ENCODE measurements around the gene PICK1. TPM values are rescaled to one million over a fixed set of nuclear protein-coding genes. Genes with fewer than 3 reads are reported as not detected.

PICK1 gene
- total and polyA plus RNA-seq, 2 donors (not counting 1 experiment from before 2014, with no cell fraction given): 7.8 to 11.1 TPM

DNA sequence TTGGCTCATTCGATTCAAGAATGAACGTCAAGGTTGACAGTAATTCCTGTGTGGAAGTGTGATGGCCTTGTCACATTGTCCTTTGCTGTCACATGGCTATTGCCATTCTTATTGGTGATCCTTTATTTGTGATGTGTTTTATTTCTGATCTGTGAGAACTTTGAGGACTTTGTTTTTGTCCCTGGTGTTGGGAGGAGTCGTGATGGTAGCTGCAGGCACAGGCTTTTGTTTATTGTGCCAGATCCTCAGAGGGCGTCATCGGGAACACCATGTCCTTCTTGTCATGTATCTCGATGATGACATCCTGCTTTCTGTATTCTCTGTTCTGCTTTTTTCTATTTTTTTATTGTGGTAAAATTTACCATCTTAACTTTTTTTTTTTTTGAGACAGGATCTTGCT, 5.6 kb downstream of the PICK1 start:
- H2AFZ ChIP-seq (ENCODE audit: low read length): no peak overlapping the region
- H4K20me1 ChIP-seq (ENCODE audit: control insufficient read depth, extremely low read depth, insufficient read depth, low read length): no peaks in the 10 kb centered on the region
- H3K4me1 ChIP-seq (ENCODE audit: control insufficient read depth, extremely low read depth, insufficient read depth, low read length): peaks cover 1% of the 10 kb centered on the region
- no peak for DNase-seq (ENCODE audit: low read depth in 2 of 2)
- no peak overlapping the region for H3K9ac ChIP-seq (ENCODE audit: insufficient read depth, low read length)
- H3K4me2 ChIP-seq (ENCODE audit: extremely low read depth, insufficient read depth, low read length): no peak overlapping the region
- peaks cover 1% of the 10 kb centered on the region for H3K36me3 ChIP-seq (ENCODE audit: control insufficient read depth, insufficient read depth, low read length)
- H3K4me3 ChIP-seq (replicated peaks in 1 of 4; ENCODE audit: control extremely low read depth in 1 of 4, insufficient read depth in 1 of 4, low read depth in 3 of 4, low read length in 4 of 4): no peak overlapping the region
- TF ChIP-seq EZH2 (IDR thresholded peaks at IDR 0.05; ENCODE audit: low read length, missing control alignments): no peak
- no peaks in the 10 kb centered on the region for H3K9me3 ChIP-seq (ENCODE audit: control insufficient read depth, insufficient read depth, low read depth, low read length)
- H3K27me3 ChIP-seq (ENCODE audit: control insufficient read depth, insufficient read depth, low read length): no peaks in the 10 kb centered on the region
- no peak overlapping the region for H3K27ac ChIP-seq (ENCODE audit: insufficient read depth, low read length)
- H3K79me2 ChIP-seq (ENCODE audit: control insufficient read depth, insufficient read depth, low read length): no peaks in the 10 kb centered on the region

DNA sequence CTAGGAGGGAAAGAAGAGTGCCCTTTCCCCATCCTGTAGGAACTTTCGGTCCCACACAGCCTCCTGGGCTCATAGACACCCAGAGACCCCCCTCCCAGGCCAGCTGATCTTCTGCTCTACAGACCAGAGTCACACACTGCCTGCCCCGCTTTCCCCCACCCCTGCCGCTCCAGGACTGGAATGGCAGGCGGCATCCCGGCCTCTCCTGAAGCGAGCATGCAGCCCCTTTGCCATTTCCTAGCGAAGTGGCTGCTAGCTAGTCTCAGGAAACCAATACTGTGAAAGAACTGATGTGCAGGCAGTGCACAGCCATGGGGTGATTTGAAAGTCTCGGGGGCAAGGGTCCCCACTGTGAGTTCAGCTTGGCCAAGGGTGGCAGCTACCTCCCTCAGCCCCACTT, 8.3 kb downstream of the PICK1 start:
- no peak for TF ChIP-seq EZH2 (IDR thresholded peaks at IDR 0.05; ENCODE audit: low read length, missing control alignments)
- TF ChIP-seq, protein P1, sequence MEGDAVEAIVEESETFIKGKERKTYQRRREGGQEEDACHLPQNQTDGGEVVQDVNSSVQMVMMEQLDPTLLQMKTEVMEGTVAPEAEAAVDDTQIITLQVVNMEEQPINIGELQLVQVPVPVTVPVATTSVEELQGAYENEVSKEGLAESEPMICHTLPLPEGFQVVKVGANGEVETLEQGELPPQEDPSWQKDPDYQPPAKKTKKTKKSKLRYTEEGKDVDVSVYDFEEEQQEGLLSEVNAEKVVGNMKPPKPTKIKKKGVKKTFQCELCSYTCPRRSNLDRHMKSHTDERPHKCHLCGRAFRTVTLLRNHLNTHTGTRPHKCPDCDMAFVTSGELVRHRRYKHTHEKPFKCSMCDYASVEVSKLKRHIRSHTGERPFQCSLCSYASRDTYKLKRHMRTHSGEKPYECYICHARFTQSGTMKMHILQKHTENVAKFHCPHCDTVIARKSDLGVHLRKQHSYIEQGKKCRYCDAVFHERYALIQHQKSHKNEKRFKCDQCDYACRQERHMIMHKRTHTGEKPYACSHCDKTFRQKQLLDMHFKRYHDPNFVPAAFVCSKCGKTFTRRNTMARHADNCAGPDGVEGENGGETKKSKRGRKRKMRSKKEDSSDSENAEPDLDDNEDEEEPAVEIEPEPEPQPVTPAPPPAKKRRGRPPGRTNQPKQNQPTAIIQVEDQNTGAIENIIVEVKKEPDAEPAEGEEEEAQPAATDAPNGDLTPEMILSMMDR (conservative IDR thresholded peaks at IDR 0.05 in 1 of 2, IDR thresholded peaks at IDR 0.05 in 1 of 2; ENCODE audit: low read depth in 1 of 2, low read length in 2 of 2): no peak
- Histone ChIP-seq H2AFZ (ENCODE audit: low read length) (no peak overlapping the region), H3K4me3 (replicated peaks in 1 of 4; ENCODE audit: control extremely low read depth in 1 of 4, insufficient read depth in 1 of 4, low read depth in 3 of 4, low read length in 4 of 4) (no peak overlapping the region), H3K4me1 (ENCODE audit: control insufficient read depth, extremely low read depth, insufficient read depth, low read length) (peaks cover 5% of the 10 kb centered on the region), H3K79me2 (ENCODE audit: control insufficient read depth, insufficient read depth, low read length) (no peaks in the 10 kb centered on the region), H3K27me3 (ENCODE audit: control insufficient read depth, insufficient read depth, low read length) (no peaks in the 10 kb centered on the region), H3K27ac (ENCODE audit: insufficient read depth, low read length) (no peak overlapping the region), H3K9me3 (ENCODE audit: control insufficient read depth, insufficient read depth, low read depth, low read length) (no peaks in the 10 kb centered on the region), H3K36me3 (ENCODE audit: control insufficient read depth, insufficient read depth, low read length) (no peaks in the 10 kb centered on the region), H3K4me2 (ENCODE audit: extremely low read depth, insufficient read depth, low read length) (no peak overlapping the region), H4K20me1 (ENCODE audit: control insufficient read depth, extremely low read depth, insufficient read depth, low read length) (no peaks in the 10 kb centered on the region), H3K9ac (ENCODE audit: insufficient read depth, low read length) (no peak overlapping the region)
- no peak for DNase-seq (ENCODE audit: low read depth in 2 of 2)

DNA sequence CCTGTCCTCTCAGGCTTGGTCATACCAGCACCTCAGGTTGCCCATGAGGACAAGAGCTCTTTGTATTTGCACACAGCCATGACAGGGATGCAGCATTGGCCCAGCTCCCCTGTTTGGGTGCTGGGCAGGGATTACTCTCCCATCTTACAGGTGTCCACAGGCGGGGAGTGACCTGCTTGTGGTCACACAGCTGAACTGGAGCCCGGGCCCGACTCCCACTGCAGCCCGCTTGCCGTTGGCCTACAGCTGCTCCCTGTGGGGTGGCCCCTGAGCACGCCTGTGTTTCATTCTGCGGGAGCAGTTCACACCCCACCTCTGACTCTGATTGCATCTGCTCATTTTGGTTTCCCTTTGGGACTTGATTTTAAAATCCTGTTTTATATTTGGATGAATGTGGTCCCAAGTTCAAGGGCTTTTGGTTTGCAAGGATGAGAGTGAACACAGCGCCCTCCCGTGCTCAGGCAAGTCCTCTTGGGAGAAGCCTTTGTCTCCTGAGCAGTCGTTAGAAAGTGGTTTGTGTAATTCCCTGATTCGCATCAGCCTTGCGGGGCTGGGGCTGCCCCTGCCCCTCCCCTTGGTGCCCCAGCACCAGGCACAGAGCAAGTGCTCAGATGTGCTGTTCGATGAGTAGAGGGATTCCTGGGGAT, 9.3 kb downstream of the PICK1 start:
- Histone ChIP-seq H3K36me3 (ENCODE audit: control insufficient read depth, insufficient read depth, low read length) (no peaks in the 10 kb centered on the region), H3K4me1 (ENCODE audit: control insufficient read depth, extremely low read depth, insufficient read depth, low read length) (peaks cover 5% of the 10 kb centered on the region), H3K4me3 (replicated peaks in 1 of 4; ENCODE audit: control extremely low read depth in 1 of 4, insufficient read depth in 1 of 4, low read depth in 3 of 4, low read length in 4 of 4) (no peak overlapping the region), H3K4me2 (ENCODE audit: extremely low read depth, insufficient read depth, low read length) (no peak overlapping the region), H3K27ac (ENCODE audit: insufficient read depth, low read length) (no peak overlapping the region), H3K9ac (ENCODE audit: insufficient read depth, low read length) (no peak overlapping the region), H4K20me1 (ENCODE audit: control insufficient read depth, extremely low read depth, insufficient read depth, low read length) (no peaks in the 10 kb centered on the region), H3K9me3 (ENCODE audit: control insufficient read depth, insufficient read depth, low read depth, low read length) (no peaks in the 10 kb centered on the region), H3K79me2 (ENCODE audit: control insufficient read depth, insufficient read depth, low read length) (no peaks in the 10 kb centered on the region), H2AFZ (ENCODE audit: low read length) (no peak overlapping the region), H3K27me3 (ENCODE audit: control insufficient read depth, insufficient read depth, low read length) (no peaks in the 10 kb centered on the region)
- no peak for TF ChIP-seq EZH2 (IDR thresholded peaks at IDR 0.05; ENCODE audit: low read length, missing control alignments)
- TF ChIP-seq, protein P1 (conservative IDR thresholded peaks at IDR 0.05 in 1 of 2, IDR thresholded peaks at IDR 0.05 in 1 of 2; ENCODE audit: low read depth in 1 of 2, low read length in 2 of 2): no peak
- no peak for DNase-seq (ENCODE audit: low read depth in 2 of 2)

Data from fibroblast of lung (primary cell).